Measurements from ENCODE around the gene GSN. TPM values are rescaled to one million over a fixed set of nuclear protein-coding genes. Genes with fewer than 3 reads are reported as not detected.
"Not testable (repeated sequence)": the region's sequence is repeated elsewhere in the genome, so short reads cannot be mapped to it uniquely, and the experiment has no call there.

GSN gene
- total and polyA plus RNA-seq, 2 of the 13 experiments (the other 11 are each of a cell fraction or from before 2014, with no cell fraction given): 294 to 307 TPM

DNA sequence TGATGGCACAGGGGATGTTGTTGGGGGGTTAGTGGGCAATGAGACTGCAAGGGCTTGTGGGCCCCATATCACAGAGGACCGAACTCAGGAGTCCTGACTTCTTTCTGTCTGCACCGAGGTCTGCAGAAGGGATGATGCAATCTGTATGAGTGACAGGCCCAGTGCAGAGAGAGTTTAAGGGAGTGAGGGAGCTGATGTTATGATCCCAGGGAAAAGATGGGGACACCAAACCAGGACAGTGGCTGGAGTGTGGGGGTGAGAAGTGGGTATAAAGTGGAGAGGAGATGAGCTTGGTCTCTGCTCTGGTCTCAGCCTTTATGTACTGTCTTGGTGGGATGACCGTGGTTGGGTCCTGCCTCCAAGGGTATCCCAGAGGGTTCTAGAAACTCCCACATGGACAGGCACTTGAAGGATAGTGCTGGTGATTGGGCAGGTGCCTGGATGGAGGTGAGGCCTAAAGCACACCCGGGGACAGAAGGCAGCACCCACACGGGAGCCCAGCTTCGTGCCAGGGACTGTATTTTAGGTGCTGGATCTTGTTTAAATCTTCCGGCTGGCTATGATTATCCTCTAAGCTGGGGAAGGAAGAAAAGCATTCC lies 21.9 kb downstream of the GSN start (continued):
- TF ChIP-seq, protein P1, sequence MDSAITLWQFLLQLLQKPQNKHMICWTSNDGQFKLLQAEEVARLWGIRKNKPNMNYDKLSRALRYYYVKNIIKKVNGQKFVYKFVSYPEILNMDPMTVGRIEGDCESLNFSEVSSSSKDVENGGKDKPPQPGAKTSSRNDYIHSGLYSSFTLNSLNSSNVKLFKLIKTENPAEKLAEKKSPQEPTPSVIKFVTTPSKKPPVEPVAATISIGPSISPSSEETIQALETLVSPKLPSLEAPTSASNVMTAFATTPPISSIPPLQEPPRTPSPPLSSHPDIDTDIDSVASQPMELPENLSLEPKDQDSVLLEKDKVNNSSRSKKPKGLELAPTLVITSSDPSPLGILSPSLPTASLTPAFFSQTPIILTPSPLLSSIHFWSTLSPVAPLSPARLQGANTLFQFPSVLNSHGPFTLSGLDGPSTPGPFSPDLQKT (CRISPR knock-in tag; IDR thresholded peaks at IDR 0.05; ENCODE audit: borderline replicate concordance): no peak
- TF ChIP-seq SMAD1 (CRISPR knock-in tag; IDR thresholded peaks at IDR 0.05; ENCODE audit: borderline replicate concordance, low read depth): no peak

DNA sequence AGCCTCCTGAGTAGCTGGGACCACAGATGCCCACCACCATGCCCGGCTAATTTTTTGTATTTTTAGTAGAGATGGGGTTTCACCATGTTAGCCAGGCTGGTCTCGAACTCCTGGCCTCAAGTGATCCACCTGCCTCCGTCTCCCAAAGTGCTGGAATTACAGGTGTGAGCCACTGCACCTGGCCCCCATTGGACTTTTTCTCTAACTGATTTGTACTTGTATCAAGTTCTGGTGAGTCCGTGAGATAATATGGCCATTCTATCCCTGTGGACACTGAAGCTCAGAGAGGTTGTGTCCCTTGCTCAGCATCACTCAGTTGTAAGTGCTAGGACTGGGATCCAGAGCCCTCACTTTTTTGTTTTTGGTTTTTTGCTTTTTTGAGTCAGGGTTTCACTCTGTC lies 23.6 kb downstream of the GSN start:
- WGBS (ENCODE audit: low lambda C conversion rate): 73% methylated on average over 4 of the region's 4 CpGs
- POLR2A ChIA-PET: interaction anchor here (0.6 kb wide), 1 partner anchor 12 kb away, joined by 4 read pairs; no protein-coding TSS in a partner anchor

DNA sequence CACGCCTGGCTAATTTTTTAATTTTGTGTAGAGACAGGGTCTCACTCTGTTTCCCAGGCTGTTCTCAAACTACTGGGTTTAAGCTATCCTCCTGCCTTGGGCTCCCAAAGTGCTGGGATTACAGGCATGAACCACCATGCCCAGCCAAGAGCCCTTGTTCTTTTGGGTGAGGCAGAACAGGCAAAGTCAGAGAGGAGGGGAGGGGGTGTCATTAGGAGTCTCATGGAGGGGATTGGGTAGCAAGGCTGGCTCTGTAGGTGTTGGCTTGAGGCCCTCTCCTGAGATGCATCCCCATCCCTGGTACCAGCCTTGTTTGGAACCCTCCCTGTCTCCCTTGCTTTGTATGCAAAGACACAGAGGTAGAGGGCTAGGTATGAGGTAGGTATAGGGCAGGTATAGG lies 24.1 kb downstream of the GSN start:
- FAIRE-seq: no peak
- no peak for DNase-seq (ENCODE audit: low spot score)
- H3K4me1 ChIP-seq (ENCODE audit: insufficient read depth, low read length): peaks cover 88% of the 10 kb centered on the region
- ATAC-seq: no peak
- CTCF ChIA-PET (ENCODE audit: low intra/inter-chr PET ratio, low total read pairs): no interaction called here
- POLR2A ChIA-PET: no interaction called here
- no peak overlapping the region for H3K9ac ChIP-seq (ENCODE audit: insufficient read depth, low read depth, low read length)
- H2AFZ ChIP-seq (ENCODE audit: low read length): no peak overlapping the region
- no peaks in the 10 kb centered on the region for H3K9me3 ChIP-seq (ENCODE audit: low read length)
- intact Hi-C loops (cut with micrococcal nuclease; ENCODE audit: unreplicated experiment): no loop called here
- no peak overlapping the region for H3K4me3 ChIP-seq (replicated peaks in 1 of 3; ENCODE audit: insufficient read depth in 1 of 3, low read depth in 2 of 3, low read length in 3 of 3)
- H3K79me2 ChIP-seq (ENCODE audit: insufficient read depth, low read length): peaks cover 8% of the 10 kb centered on the region
- H3K27ac ChIP-seq (ENCODE audit: extremely low read length, insufficient read depth, low read length): no peak overlapping the region
- WGBS (ENCODE audit: low lambda C conversion rate): 89% methylated on average over 1 of the region's 1 CpG
- in situ Hi-C loops (cut with HindIII; ENCODE audit: extremely low pct_ligation_motif_present, low pct_unique_long_range_greater_than_20kb): no loop called here
- H3K36me3 ChIP-seq (replicated peaks in 1 of 2; ENCODE audit: control insufficient read depth in 1 of 2, insufficient read depth in 2 of 2, low read length in 2 of 2): no peaks in the 10 kb centered on the region
- no peaks in the 10 kb centered on the region for H3K27me3 ChIP-seq (ENCODE audit: control insufficient read depth in 1 of 2, insufficient read depth in 2 of 2, low read length in 2 of 2)
- no peaks in the 10 kb centered on the region for H4K20me1 ChIP-seq (ENCODE audit: insufficient read depth, low read length)
- no peak overlapping the region for H3K4me2 ChIP-seq (ENCODE audit: low read depth, low read length)
- no TSS peak for BruUV-seq (replicated peaks)
- TF ChIP-seq SIX1 (CRISPR knock-in tag; IDR thresholded peaks at IDR 0.05; ENCODE audit: borderline replicate concordance): no peak
- no peak for TF ChIP-seq HNRNPH1 (optimal IDR thresholded peaks at IDR 0.05; ENCODE audit: low read depth, low read length)
- no peak for TF ChIP-seq ZNF572 (CRISPR knock-in tag; IDR thresholded peaks at IDR 0.05)
- TF ChIP-seq ZNF557 (CRISPR knock-in tag; IDR thresholded peaks at IDR 0.05): no peak
- TF ChIP-seq, protein P2, sequence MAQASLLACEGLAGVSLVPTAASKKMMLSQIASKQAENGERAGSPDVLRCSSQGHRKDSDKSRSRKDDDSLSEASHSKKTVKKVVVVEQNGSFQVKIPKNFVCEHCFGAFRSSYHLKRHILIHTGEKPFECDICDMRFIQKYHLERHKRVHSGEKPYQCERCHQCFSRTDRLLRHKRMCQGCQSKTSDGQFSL (CRISPR knock-in tag; IDR thresholded peaks at IDR 0.05): no peak
- no peak for TF ChIP-seq KDM4B (CRISPR knock-in tag; IDR thresholded peaks at IDR 0.05)
- no peak for TF ChIP-seq NCOA1 (CRISPR knock-in tag; IDR thresholded peaks at IDR 0.05)
- no peak for TF ChIP-seq ZNF652 (CRISPR knock-in tag; IDR thresholded peaks at IDR 0.05; ENCODE audit: borderline replicate concordance, low read depth)

More for the DNA sequence above, 23.6 kb downstream of the GSN start:
- H4K20me1 ChIP-seq (ENCODE audit: insufficient read depth, low read length); CTCF ChIA-PET (ENCODE audit: low intra/inter-chr PET ratio, low total read pairs); H3K79me2 ChIP-seq (ENCODE audit: insufficient read depth, low read length); H3K9ac ChIP-seq (ENCODE audit: insufficient read depth, low read depth, low read length); in situ Hi-C loops (cut with HindIII; ENCODE audit: extremely low pct_ligation_motif_present, low pct_unique_long_range_greater_than_20kb); H3K4me3 ChIP-seq (replicated peaks in 1 of 3; ENCODE audit: insufficient read depth in 1 of 3, low read depth in 2 of 3, low read length in 3 of 3); BruUV-seq (replicated peaks); intact Hi-C loops (cut with micrococcal nuclease; ENCODE audit: unreplicated experiment); H3K27me3 ChIP-seq (ENCODE audit: control insufficient read depth in 1 of 2, insufficient read depth in 2 of 2, low read length in 2 of 2); H2AFZ ChIP-seq (ENCODE audit: low read length); H3K36me3 ChIP-seq (replicated peaks in 1 of 2; ENCODE audit: control insufficient read depth in 1 of 2, insufficient read depth in 2 of 2, low read length in 2 of 2); FAIRE-seq; H3K9me3 ChIP-seq (ENCODE audit: low read length); ATAC-seq; H3K27ac ChIP-seq (ENCODE audit: extremely low read length, insufficient read depth, low read length); H3K4me2 ChIP-seq (ENCODE audit: low read depth, low read length); DNase-seq (ENCODE audit: low spot score): not testable (repeated sequence)
- peaks cover 88% of the 10 kb centered on the region for H3K4me1 ChIP-seq (ENCODE audit: insufficient read depth, low read length)

Measured in HepG2 (cell line).